GM18498 (cell line): Measurements from ENCODE around the gene MEGF11.
"Not testable (repeated sequence)": the region's sequence is repeated elsewhere in the genome, so short reads cannot be mapped to it uniquely, and the experiment has no call there.

Source experiments
- ATAC-seq: cut with Tn5 transposase; IDR thresholded peaks from one replicate; pipeline ENCODE4 v1.9.1; 2021; ENCODE audit warnings: mild to moderate bottlenecking, moderate library complexity; ENCODE audit not compliant: unreplicated experiment

The MEGF11 gene

GRCh38 chr15:66276546-66276945, 23.0 kb upstream of the MEGF11 start:
- no peak for ATAC-seq

GRCh38 chr15:66275352-66275751, 21.8 kb upstream of the MEGF11 start:
- no peak for ATAC-seq

GRCh38 chr15:66270932-66271331, 17.4 kb upstream of the MEGF11 start:
- ATAC-seq = no peak

- ATAC-seq = no peak
Observed at GRCh38 chr15:66269326-66270090, 16.0 kb upstream of the MEGF11 start.

- no peak for ATAC-seq
Observed at GRCh38 chr15:66264859-66265513, 11.4 kb upstream of the MEGF11 start.

GRCh38 chr15:66262837-66263236, 9.3 kb upstream of the MEGF11 start:
- ATAC-seq = not testable (repeated sequence)

- ATAC-seq = no peak
Observed at GRCh38 chr15:66261056-66261455, 7.5 kb upstream of the MEGF11 start.

GRCh38 chr15:66256692-66257091, 3.1 kb upstream of the MEGF11 start:
- no peak for ATAC-seq

GRCh38 chr15:66254951-66255676, 1.6 kb upstream of the MEGF11 start:
- no peak for ATAC-seq

GRCh38 chr15:66254089-66254950, 770 bp upstream of the MEGF11 start:
- no peak for ATAC-seq

- ATAC-seq = no peak
Observed at GRCh38 chr15:66252685-66253417, 699 bp downstream of the MEGF11 start.

- ATAC-seq = no peak
Observed at GRCh38 chr15:66251790-66252684, 1.5 kb downstream of the MEGF11 start.

GRCh38 chr15:66251065-66251789, 2.3 kb downstream of the MEGF11 start:
- ATAC-seq = no peak

GRCh38 chr15:66249605-66250174, 3.9 kb downstream of the MEGF11 start:
- ATAC-seq = no peak

- no peak for ATAC-seq
Observed at GRCh38 chr15:66246937-66247336, 6.6 kb downstream of the MEGF11 start.

- ATAC-seq = not testable (repeated sequence)
Observed at GRCh38 chr15:66245832-66246231, 7.7 kb downstream of the MEGF11 start.

GRCh38 chr15:66241908-66242285, 11.7 kb downstream of the MEGF11 start:
- no peak for ATAC-seq
